Stimulated activated CD4-positive, alpha-beta T cell treated with anti-CD3 and anti-CD28 coated beads, Interleukin-4, amount 100 ng/mL, for 4 hours (primary cell): ENCODE measurements around the gene SST.

ENCODE experiments used
- DNase-seq, 2 experiments: peaks; one replicate each; pipeline ENCODE4 v3.0.0-alpha.2; 2020

Gene SST

GRCh38 chr3:187626581-187626980 lies 43.6 kb downstream of the SST start:
- DNase-seq: no peak

GRCh38 chr3:187624588-187624987 lies 45.6 kb downstream of the SST start:
- DNase-seq: no peak

- no peak for DNase-seq
Measured at GRCh38 chr3:187623285-187623814, 46.8 kb downstream of the SST start.

GRCh38 chr3:187621881-187622280 lies 48.3 kb downstream of the SST start:
- DNase-seq: no peak

- no peak for DNase-seq
Measured at GRCh38 chr3:187619461-187619860, 50.7 kb downstream of the SST start.
